OCI-LY7 (cell line): ENCODE results near the gene ZBBX. TPM values are rescaled to one million over a fixed set of nuclear protein-coding genes. Genes with fewer than 3 reads are reported as not detected.
A peak's percentile ranks its signal among the peaks of the same experiment; 100 is the strongest.

Experiments used
- BruUV-seq: library from RNA; stranded (reverse); fragments of 400-500 nt; replicated peaks from 2 replicates; lab custom pipeline; 2021; lab: Mats Ljungman, UMichigan
- CTCF ChIA-PET: fragments of 300-600 bp; sonication (Branson Sonifier 250); formaldehyde crosslinking; loops from one replicate; lab custom pipeline; 2022; ENCODE audit warnings: antibody characterized with exemption; ENCODE audit not compliant: unreplicated experiment; lab: Charles Lee
- POLR2A ChIA-PET: fragments of 300-600 bp; sonication (Branson Sonifier 250); formaldehyde crosslinking; loops from one replicate; lab custom pipeline; 2022; ENCODE audit warnings: antibody characterized with exemption; lab: Charles Lee
- DNase-seq: peaks from one replicate; pipeline ENCODE4 v3.0.0-alpha.2; 2015; ENCODE audit warnings: low spot score
- H2AFZ ChIP-seq: fragments of 200-600 bp; sonication (generic), shearing (Covaris generic); 2 replicates; pipeline ENCODE4 v1.6.1; 2014; ENCODE audit warnings: mild to moderate bottlenecking, antibody characterized with exemption, low read length, moderate library complexity
- H3K27ac ChIP-seq: fragments of 200-600 bp; sonication (generic); 2 replicates; pipeline ENCODE4 v1.5.1; 2014; ENCODE audit warnings: mixed run types, low read depth, mild to moderate bottlenecking, moderate library complexity, low read length, inconsistent platforms; ENCODE audit not compliant: poor library complexity, severe bottlenecking
- H3K36me3 ChIP-seq: fragments of 200-600 bp; sonication (generic); 2 replicates; pipeline ENCODE4 v1.6.1; 2014; ENCODE audit warnings: mild to moderate bottlenecking, antibody characterized with exemption, low read length, moderate library complexity, mixed read lengths; ENCODE audit not compliant: insufficient read depth
- H3K4me1 ChIP-seq: fragments of 200-600 bp; sonication (generic); 2 replicates; pipeline ENCODE4 v1.5.1; 2014; ENCODE audit warnings: mild to moderate bottlenecking, low read length; ENCODE audit not compliant: insufficient read depth, poor library complexity, severe bottlenecking
- H3K4me2 ChIP-seq: fragments of 200-600 bp; sonication (generic); 2 replicates; pipeline ENCODE4 v1.6.1; 2014; ENCODE audit warnings: mild to moderate bottlenecking, low read length
- H3K4me3 ChIP-seq: fragments of 200-600 bp; sonication (generic); 2 replicates; pipeline ENCODE4 v1.5.1; 2014; ENCODE audit warnings: mild to moderate bottlenecking, low read depth, low read length; ENCODE audit not compliant: poor library complexity, severe bottlenecking
- H3K79me2 ChIP-seq: fragments of 200-600 bp; sonication (generic); 2 replicates; pipeline ENCODE4 v1.6.1; 2016; ENCODE audit warnings: low read depth, mild to moderate bottlenecking, low read length, moderate library complexity, mixed read lengths; ENCODE audit not compliant: insufficient read depth
- H3K9me2 ChIP-seq: fragments of 200-600 bp; sonication (generic); 2 replicates; pipeline ENCODE4 v1.6.1; 2016; ENCODE audit warnings: mild to moderate bottlenecking, low read length, mixed read lengths; ENCODE audit not compliant: insufficient read depth
- H3K9me3 ChIP-seq: fragments of 200-600 bp; sonication (generic); 2 replicates; pipeline ENCODE4 v1.6.1; 2014; ENCODE audit warnings: mild to moderate bottlenecking, mixed run types, low read length, mixed read lengths
- H4K20me1 ChIP-seq: fragments of 200-600 bp; sonication (generic); 2 replicates; pipeline ENCODE4 v1.6.1; 2014; ENCODE audit warnings: mild to moderate bottlenecking, antibody characterized with exemption, low read length, moderate library complexity, mixed read lengths; ENCODE audit not compliant: insufficient read depth
- CTCF ChIP-seq: fragments of 200-600 bp; sonication (generic); conservative IDR thresholded peaks from 2 replicates; pipeline ENCODE4 v1.5.1; 2014; ENCODE audit warnings: mild to moderate bottlenecking, antibody characterized with exemption, low read length, moderate library complexity, mixed read lengths
- EZH2phosphoT487 ChIP-seq: fragments of 200-600 bp; sonication (generic); IDR thresholded peaks from 2 replicates; pipeline ENCODE4 v1.6.1; 2018; ENCODE audit warnings: low read depth, borderline replicate concordance, mild to moderate bottlenecking, mixed run types, antibody characterized with exemption, low read length, moderate library complexity, mixed read lengths
- intact Hi-C: fragments of 100-400 bp; cut with micrococcal nuclease; formaldehyde crosslinking; loops from one replicate; pipeline ENCODE4 v1.10.0; 2022; ENCODE audit not compliant: unreplicated experiment
- total RNA-seq, 2 experiments: library from RNA; depleted of rRNA in 1 of 2; stranded (reverse); fragments of >200 nt in 1 of 2; shearing (Covaris generic) in 1 of 2; gene quantifications; 2 replicates each; pipeline ENCODE4 v1.2.3, GENCODE V29; 2014 to 2022

Gene ZBBX
- total RNA-seq, 2 experiments from 2014 or later = not detected

GRCh38 chr3:167396075-167396474, 16.0 kb upstream of the ZBBX start:
- no peaks in the 10 kb centered on the region for H3K36me3 ChIP-seq
- intact Hi-C loops = no loop called here
- H3K79me2 ChIP-seq = no peaks in the 10 kb centered on the region
- no peak for TF ChIP-seq EZH2phosphoT487
- no peak for TF ChIP-seq CTCF
- no peak overlapping the region for H2AFZ ChIP-seq
- CTCF ChIA-PET = no interaction called here
- DNase-seq = no peak
- H3K9me3 ChIP-seq = no peaks in the 10 kb centered on the region
- POLR2A ChIA-PET = interaction anchor here (1.0 kb wide), 1 partner anchor 9 kb away, joined by 3 read pairs; no protein-coding TSS in a partner anchor
- BruUV-seq = no TSS peak
- no peaks in the 10 kb centered on the region for H3K4me1 ChIP-seq
- no peaks in the 10 kb centered on the region for H3K9me2 ChIP-seq
- no peak overlapping the region for H3K4me2 ChIP-seq
- H3K4me3 ChIP-seq = no peak overlapping the region
- no peaks in the 10 kb centered on the region for H4K20me1 ChIP-seq
- no peak overlapping the region for H3K27ac ChIP-seq

- H3K4me2 ChIP-seq = no peak overlapping the region
- peak; percentile 4 for DNase-seq
- ChIA-PET POLR2A (no interaction called here), CTCF (no interaction called here)
- no peaks in the 10 kb centered on the region for H3K9me3 ChIP-seq
- no peaks in the 10 kb centered on the region for H4K20me1 ChIP-seq
- H2AFZ ChIP-seq = no peak overlapping the region
- no peaks in the 10 kb centered on the region for H3K9me2 ChIP-seq
- H3K36me3 ChIP-seq = no peaks in the 10 kb centered on the region
- BruUV-seq = no TSS peak
- no peaks in the 10 kb centered on the region for H3K79me2 ChIP-seq
- intact Hi-C loops = no loop called here
- H3K4me1 ChIP-seq = no peaks in the 10 kb centered on the region
- H3K4me3 ChIP-seq = no peak overlapping the region
- peak; percentile 46; the same call in 1 of the 2 replicates for TF ChIP-seq CTCF
- no peak for TF ChIP-seq EZH2phosphoT487
- H3K27ac ChIP-seq = no peak overlapping the region
Observed at GRCh38 chr3:167394003-167394402, 13.9 kb upstream of the ZBBX start.

GRCh38 chr3:167382155-167382554, 2.1 kb upstream of the ZBBX start:
- Histone ChIP-seq H3K9me3 (no peaks in the 10 kb centered on the region), H3K79me2 (no peaks in the 10 kb centered on the region), H3K36me3 (no peaks in the 10 kb centered on the region), H3K27ac (no peak overlapping the region), H3K9me2 (no peaks in the 10 kb centered on the region), H2AFZ (no peak overlapping the region), H3K4me2 (no peak overlapping the region), H3K4me3 (no peak overlapping the region), H3K4me1 (no peaks in the 10 kb centered on the region), H4K20me1 (no peaks in the 10 kb centered on the region)
- intact Hi-C loops = loop anchor here (5.0 to 10.0 kb wide), 2 partner anchors 303 to 355 kb away; partner anchors contain the start of gene SERPINI1
- ChIA-PET POLR2A (no interaction called here), CTCF (no interaction called here)
- DNase-seq = no peak
- no TSS peak for BruUV-seq
- no peak for TF ChIP-seq CTCF
- TF ChIP-seq EZH2phosphoT487 = no peak
